Endothelial cell of umbilical vein (primary cell): Measurements from ENCODE around the gene CAMTA1.

Experiments
- CTCF ChIP-seq, 2 donors: IDR thresholded peaks; 1 replicate in 1 of 2; 2 replicates in 1 of 2; pipeline ENCODE4 v1.5.1; 2011; ENCODE audit warnings: low read length in 2 of 2, mild to moderate bottlenecking in 2 of 2, moderate library complexity in 2 of 2, control low read depth in 1 of 2, inconsistent platforms in 1 of 2, low read depth in 1 of 2; ENCODE audit not compliant: insufficient read depth in 1 of 2; ENCODE audit errors: extremely low read depth in 1 of 2
- EZH2 ChIP-seq: IDR thresholded peaks from 2 replicates; pipeline ENCODE4 v1.6.1; 2012; ENCODE audit warnings: borderline replicate concordance, low read depth, mild to moderate bottlenecking, moderate library complexity, low read length, inconsistent platforms; ENCODE audit not compliant: severe bottlenecking
- JUN ChIP-seq: IDR thresholded peaks from 2 replicates; pipeline ENCODE4 v1.6.1; 2011; ENCODE audit warnings: borderline replicate concordance, low read depth; ENCODE audit not compliant: insufficient read length, insufficient read depth
- MYC ChIP-seq: IDR thresholded peaks from one replicate; pipeline ENCODE4 v1.6.1; 2011; ENCODE audit warnings: mild to moderate bottlenecking, low read depth, low read length
- POLR2A ChIP-seq: IDR thresholded peaks from 2 replicates; pipeline ENCODE4 v1.6.1; 2012; ENCODE audit warnings: low read depth, mild to moderate bottlenecking, control low read depth, low read length
- POLR2AphosphoS5 ChIP-seq: IDR thresholded peaks from 2 replicates; pipeline ENCODE4 v1.6.1; 2012; ENCODE audit warnings: low read depth, mild to moderate bottlenecking, control low read depth, low read length, moderate library complexity; ENCODE audit not compliant: insufficient read depth
- TF ChIP-seq, protein P1 (sequence below): IDR thresholded peaks from 2 replicates; pipeline ENCODE4 v1.6.1; 2011; ENCODE audit not compliant: insufficient read depth, insufficient read length

- no peak for TF ChIP-seq MYC
- no peak for TF ChIP-seq CTCF (IDR thresholded peaks at IDR 0.05; ENCODE audit: extremely low read depth in 1 of 2, insufficient read depth in 1 of 2, low read depth in 1 of 2, low read length in 2 of 2)
- no peak for TF ChIP-seq POLR2A
- TF ChIP-seq, protein P1, sequence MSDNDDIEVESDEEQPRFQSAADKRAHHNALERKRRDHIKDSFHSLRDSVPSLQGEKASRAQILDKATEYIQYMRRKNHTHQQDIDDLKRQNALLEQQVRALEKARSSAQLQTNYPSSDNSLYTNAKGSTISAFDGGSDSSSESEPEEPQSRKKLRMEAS = no peak
- no peak for TF ChIP-seq POLR2AphosphoS5
- no peak for TF ChIP-seq JUN
- no peak for TF ChIP-seq EZH2
Measured at GRCh38 chr1:7427605-7428300, 642.5 kb downstream of the CAMTA1 start.
